GM19438 (cell line): ENCODE data around the gene SNAPC4.

ENCODE experiments used
- ATAC-seq: cut with Tn5 transposase; IDR thresholded peaks from one replicate; pipeline ENCODE4 v1.9.1; 2021; ENCODE audit warnings: low read depth; ENCODE audit not compliant: unreplicated experiment

The SNAPC4 gene

DNA sequence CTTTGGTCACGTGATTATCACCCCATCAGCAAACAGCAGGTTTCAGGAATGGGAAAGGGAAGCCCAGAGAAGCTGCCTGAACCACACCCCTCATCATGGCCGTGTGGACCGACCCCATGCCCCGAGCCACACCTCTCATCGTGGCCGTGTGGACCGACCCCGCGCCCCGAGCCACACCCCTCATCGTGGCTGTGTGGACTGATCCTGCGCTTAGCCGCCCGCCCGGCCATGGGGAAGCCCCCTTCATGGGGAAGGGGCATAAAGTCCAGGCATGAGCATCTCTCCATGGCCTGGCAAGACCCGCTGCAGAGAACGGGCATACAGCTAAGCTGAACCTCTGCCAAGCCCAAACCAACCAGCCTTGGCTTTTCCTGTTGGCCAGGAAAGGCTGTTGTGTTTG, 6.4 kb downstream of the SNAPC4 start:
- no peak for ATAC-seq

DNA sequence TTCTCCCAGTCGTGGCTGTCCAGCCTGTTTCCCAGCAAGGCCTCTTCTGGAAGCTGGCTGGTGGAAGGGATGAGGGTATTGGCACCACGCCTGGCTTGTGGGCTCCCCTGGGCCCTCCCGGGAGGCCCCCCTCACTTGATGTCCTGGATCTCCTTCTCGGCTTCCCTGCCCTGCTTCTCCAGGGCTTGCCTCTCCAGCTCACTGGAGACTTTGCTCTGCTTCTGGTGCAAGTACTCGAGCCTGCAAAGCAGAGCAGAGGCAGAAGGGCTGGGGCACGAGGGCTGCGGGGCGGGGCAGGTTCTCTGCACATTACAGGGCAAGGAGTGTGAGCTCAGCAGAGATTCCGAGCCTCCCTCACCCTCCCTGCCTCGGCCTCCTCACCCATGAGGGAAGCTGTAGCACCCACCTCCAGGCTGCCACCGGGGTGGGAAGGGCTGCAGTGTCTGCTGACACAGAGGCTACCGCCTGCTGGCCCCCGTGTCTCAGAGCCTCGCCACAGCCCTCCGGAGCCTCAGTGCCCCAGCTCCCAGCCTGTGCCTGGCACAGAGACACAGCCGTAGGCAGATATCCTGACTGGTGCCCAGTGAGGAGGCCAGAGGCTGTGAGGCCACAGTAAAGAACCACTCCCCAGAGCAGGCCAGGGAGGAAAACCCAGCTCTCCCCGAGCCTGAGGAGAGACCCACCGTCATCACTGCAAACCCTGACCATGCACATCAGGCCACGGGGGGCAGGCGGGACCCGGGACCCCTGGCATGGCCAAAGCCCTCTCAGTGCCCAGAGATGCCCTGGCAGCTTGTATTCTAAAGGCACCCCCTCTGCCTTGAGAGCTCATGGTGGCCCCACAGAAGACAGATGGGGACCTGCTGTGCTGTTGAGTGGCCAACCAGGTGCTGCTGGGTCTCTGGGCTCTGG, 7.2 kb downstream of the SNAPC4 start:
- ATAC-seq: no peak

DNA sequence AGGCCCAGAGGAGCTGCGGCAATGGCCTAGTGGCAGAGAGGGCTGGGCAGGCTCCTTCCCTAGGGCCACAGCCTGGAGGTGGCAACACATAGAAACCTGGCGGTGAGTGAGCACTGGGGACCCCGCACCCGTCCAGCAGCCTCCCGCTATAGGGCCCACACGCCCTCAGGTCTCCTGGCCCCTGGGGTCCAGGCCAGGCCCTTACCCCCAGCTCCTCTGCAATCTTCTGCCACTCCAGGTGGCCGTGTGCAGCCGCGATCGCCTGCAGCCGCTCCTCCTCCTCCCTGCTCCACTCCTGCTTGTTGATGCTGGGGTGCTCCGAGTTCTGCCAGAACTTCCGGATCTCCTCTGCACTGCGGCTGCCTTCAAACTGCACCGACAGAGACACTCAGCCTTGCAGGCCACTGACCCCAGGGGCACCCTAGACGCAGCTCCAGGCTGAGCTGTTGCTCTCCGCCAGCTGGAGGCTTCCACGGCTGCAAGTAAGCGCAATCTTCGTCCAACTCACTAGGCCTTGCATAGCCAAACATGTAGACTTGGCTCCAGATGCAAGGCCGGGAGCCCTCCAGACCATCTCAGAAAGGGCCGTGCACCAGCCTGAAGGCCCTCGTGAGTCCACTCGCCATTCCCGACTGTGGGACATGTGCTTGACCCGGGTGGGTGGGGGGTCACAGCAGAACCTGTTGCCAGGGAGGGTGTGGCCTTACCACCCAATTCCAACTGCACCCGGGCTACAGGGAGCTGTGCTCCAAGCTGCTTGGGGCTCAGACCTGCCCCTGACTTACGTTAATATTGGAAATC, 8.0 kb downstream of the SNAPC4 start:
- no peak for ATAC-seq

DNA sequence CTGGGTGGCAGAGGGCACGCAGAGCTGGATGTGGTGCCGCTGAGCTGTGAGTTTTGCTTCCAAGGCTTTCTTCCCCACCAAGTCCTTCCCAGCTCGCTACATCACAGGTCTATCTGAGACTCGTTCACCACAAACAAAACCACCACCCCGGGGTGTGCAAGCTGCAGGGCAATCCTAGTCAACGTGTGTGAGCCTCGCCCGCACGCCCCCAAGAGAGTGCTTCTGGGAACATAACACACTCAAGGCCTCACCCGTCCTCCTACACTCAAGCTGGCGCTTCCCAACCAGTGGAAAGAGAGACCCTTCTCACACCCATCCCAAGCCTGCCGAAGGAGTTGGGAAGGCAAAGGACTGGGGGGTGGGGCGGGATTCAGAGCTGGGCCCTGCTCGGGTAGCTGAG, 10.6 kb downstream of the SNAPC4 start:
- no peak for ATAC-seq

DNA sequence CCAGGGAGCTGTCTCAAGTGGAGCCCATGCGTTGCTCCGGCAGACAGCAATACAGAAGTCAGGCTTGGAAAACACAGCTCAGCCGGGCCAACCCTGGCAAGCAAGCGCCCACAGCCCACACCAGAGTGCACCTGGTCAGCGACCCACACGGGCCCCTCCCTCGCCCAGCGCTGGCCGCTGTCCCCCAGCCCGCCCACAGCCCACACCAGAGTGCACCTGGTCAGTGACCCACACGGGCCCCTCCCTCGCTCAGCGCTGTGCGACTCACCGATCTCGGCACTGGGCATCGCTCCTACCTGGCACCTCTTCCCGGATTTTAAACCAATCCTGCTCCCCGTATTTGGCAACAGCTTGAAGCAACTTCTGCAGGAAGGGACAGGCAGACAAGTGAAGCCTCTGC, 12.8 kb downstream of the SNAPC4 start:
- no peak for ATAC-seq

DNA sequence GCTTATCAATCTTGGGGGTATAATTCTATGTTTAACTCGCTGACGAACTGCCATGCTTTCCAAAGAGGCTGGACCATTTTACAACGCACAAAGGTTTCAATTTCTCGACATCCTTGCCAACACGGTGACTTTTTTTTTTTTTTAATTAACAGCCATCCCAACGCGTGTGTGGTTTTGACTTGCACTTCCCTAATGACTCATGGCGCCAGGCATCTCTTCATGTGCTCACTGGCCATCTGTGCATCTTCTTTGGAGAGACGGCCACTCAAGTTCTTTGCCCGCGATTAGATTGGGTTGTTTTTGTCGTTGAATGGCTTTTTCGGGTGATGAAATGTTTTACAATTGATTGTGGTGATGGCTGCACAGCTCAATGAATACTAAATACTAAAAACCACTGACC, 14.0 kb downstream of the SNAPC4 start:
- no peak for ATAC-seq

DNA sequence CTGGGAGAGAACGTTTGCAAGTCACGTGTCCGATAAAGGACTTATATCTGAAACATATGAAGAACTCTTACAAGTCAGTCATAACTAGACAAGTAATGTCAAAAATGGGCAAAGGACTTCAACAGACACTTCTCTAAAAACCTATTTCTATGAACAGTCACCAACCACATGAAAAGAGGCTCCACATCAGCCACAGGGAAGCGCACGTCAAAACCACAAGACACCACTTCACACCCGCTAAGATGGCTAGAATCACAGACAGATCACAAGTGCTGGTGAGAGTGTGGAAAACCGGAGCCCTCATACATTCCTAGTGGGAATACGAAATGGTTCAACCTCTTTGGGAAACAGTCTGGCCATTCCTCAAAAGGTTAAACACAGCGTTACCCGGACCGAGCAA, 15.0 kb downstream of the SNAPC4 start:
- no peak for ATAC-seq

DNA sequence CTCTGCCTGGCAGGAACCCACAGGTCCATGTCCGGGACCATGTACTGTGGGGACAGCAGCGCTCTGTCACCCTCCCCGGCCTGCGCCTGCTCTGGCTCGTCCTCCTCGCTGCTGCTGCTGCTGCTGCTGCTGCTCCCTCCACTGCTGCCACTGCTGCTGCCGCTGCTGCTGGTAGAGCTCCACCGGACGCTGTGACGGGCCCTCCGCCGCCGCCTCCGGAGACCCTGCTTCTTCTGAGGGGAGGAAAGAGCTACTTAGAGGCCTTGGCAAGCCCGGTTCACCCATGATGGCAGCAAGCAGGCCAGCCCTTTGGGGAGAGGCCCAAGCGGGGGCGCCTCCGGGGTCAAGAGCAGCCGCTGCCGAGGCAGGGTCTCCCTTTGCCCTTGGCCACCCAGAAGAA, 16.5 kb downstream of the SNAPC4 start:
- ATAC-seq: no peak

DNA sequence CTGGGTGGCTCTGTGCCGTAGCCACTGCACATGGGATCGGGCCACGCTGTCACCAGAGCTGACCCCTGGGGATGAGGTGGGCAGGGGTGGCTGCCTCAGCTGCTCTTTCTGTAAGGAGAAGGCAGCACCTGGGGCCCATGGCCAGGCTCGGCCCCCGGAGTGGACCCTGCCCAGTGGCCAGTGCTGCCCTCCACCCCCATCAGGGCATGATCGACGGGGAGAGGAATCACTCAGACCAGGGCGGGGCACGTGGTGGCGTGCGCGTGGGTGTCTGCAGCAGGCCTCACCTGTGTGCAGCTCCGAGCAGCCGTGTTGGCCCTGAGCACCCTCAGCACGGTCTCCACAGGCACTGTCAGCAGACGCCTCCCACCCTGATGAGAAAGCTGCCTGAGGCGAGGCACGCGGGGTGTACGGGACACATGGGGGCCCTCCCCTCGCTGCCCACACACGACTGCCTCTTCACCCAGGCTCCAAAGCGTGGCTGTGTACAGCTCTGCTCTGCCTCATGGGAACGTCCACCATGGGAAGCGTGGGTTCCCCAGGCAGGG, 17.9 kb downstream of the SNAPC4 start:
- no peak for ATAC-seq

DNA sequence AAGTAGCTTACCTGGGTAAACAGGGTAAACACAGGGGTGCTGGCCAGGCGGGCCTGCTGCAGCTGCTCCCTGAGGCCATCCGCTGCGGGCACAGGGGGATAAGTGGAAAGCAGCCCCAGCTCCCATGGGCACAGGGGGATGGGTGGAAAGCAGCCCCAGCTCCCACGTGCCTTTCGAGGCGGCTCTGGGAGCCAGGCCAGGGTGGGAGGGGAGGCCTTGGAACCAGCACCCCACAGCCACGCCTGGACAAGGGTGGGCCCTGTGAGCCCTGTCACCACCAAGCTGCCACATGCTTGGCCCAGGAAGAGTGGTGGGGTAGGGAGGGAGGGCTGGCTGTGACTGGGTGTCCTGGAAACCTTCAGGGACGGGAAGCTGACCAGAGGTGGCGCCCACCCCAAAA, 18.7 kb downstream of the SNAPC4 start:
- ATAC-seq: no peak

DNA sequence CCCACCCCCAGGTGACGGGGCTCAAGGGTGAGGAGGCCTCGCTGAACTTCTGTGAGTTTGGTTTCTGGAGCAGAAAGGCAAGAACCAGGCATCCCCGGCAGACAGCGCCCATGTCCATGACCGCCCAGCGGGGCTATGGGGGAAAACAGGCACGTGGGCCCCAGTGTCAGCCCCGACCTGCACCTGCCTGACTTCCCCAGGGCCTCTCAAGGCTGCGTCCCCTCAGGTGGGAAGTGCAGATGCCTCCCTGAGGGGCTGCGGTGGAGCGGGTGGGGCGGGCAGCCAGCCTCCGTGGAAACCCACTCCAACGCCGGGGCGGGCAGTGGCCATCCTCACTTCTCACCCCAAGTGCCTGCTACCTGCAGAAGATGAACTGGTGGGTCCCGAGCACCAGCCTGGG, 19.6 kb downstream of the SNAPC4 start:
- ATAC-seq: no peak

DNA sequence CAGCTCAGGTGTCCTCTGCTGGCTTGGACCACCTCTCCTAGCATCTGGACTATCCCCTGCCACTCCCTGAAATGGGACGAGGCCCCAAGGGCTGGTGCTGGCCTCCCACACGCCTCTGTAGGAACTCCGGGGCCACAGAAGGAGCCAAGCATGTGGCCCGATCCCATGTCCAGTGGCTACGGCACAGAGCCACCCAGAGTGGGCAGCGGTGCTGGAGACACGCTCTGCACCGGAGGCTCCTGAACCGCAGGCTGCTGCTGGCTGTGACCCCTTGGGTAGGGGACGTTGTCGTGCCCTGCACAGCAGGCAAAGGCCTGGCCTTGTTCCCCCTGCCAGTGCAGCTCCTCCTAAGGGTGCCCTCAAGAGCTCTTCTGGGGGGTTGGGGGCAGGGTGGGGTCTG, 20.1 kb downstream of the SNAPC4 start:
- no peak for ATAC-seq

DNA sequence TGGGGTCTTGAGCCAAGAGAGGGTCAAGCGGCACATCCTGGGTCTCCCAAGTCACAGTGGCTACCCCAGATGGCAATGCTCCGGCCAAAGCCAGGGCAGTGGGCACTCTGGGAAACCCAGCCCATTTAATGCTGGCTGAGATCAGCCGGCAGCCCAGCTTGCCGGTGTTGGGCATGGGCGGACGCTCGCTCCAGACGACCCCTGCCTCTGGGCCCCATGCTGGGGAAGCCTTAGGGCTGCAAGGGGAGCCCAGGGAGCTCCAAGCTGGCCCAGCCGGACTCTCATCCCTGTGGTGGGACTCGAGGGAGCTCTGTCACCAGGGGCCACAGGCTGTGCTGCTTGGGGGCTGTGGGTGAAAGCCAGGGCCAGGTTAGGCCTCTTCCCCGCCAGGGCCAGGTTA, 20.6 kb downstream of the SNAPC4 start:
- ATAC-seq: no peak

DNA sequence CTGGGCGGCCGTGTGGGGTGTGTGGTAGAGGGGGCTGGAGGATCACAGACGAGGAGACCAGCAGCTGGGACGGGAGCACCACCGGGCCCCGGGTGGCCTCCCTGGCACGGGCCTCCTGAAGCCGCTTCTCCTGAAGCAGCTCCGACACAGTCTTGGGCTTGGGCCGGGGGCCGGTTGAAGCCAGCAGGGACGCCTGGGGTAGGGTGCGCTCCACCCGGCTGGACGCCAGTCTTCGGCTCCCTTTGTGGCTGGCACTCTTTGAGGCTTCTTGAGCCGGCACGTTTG, 21.0 kb downstream of the SNAPC4 start:
- no peak for ATAC-seq

DNA sequence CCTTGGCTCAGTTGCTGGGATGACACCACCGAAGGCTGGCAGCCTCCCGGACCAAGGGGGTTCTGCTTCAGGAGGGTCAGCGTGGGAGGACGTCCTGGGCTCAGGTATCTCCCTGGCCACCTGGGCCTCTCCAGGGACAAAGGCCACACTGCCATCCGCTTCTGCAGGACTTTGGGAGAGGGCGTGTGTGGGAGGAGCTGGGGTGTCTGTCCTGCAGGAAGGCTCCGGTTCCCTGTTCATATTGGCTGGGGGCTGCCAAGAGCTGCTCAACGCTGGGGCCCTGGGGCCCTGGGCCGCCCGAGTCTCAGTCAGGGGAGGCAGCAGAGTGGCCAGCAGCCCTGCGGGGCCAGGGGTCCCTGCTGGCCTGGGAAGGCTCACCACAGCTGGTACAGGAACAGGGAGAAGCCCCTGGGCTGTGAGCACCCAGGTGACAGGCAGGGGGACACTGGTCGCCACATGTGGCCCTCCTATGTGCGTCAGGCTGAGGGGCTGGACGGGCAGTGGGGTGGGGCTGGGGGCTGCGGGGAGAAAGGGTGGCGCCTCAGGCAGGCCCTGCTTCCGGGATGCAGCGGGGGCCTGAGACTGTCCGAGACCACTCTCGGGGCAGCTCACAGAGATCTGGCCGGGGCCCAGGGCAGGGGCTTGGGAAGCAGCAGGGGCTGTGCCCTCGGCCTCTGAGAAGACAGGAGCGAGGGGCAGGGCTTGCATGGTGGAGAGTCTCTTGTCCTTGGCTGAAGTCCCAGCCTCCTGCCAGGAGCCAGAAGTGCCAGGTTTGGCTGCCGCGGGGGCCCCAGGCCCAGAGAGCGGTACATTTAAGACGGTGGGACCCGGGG, 21.6 kb downstream of the SNAPC4 start:
- ATAC-seq: no peak

DNA sequence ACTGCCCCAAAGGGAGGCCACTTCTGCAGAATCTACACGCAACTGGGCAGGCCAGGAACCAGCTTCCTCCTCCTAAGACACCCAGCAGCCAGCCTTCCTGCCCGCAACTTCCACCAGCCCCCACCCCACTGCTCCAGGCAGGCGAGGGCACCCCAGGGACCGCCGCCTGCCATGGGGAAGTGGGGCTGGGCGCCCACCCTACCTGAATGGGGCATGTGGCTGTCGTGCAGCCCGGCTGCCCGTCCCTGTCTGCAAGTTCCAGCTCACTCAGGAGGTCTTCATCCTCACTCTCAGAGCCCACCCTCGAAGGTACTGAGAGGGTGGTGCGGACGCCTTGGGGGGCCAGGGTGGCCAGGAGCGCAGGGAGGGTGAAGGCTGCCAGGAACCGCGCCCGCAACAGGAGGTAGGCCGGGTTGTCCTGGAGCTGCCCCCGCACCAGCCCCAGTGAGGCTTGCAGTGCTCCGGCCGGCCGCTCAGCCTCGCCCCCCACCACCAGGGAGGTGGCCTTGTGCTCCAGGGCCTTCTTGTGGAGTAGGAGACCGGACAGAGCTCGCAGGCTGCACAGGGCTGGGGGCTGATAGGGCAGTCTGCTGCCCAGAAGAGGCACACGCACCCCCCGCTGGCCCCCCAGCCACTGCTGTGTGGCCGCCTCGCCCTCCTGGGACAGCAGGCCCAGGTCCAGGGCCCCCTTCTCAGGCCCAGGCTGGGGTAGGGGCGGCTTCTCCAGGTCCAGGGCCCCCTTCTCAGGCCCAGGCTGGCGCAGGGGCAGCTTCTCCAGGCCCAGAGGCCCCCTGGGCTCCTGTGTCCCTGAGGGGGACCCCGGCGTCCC, 22.4 kb downstream of the SNAPC4 start:
- ATAC-seq: no peak

DNA sequence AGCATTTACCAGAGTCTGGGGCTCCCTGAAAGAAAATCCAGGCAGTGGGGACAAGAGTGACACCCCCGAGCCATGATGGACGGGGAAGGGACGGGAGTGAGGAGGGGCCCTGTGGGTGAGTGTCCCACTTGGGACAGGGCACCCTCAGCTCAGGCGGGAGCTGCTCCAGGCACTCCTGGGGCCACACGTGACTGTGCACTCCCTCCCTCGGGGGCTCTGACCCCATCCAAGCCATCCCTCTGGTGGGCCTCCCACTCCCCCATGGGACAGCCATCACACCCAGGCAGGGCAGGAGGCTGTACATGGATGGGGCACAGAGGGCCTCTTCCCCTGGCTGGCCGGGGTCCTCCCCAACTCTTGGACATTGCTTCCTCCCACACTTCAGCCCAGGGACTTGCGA, 23.5 kb downstream of the SNAPC4 start:
- ATAC-seq: no peak

DNA sequence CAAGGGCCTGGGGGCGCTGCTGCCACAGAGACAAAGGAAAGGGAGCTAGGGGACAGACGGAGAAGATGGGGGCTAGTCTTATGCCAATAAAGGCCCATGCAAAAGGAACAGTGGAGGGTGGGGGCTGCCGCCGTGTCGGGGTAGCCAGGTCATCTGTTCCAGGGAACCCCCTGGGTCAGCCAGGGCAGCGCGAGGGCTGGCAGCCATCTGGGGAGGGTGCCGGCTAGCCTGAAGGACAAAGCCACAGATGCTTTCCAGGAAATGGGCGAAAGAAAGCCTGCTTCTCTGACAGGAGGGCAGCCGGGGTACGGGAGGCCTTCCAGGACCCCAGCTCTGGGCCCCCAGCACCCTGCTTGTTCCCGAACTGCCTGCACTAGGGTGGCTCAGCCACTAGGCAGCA, 24.9 kb downstream of the SNAPC4 start:
- no peak for ATAC-seq

DNA sequence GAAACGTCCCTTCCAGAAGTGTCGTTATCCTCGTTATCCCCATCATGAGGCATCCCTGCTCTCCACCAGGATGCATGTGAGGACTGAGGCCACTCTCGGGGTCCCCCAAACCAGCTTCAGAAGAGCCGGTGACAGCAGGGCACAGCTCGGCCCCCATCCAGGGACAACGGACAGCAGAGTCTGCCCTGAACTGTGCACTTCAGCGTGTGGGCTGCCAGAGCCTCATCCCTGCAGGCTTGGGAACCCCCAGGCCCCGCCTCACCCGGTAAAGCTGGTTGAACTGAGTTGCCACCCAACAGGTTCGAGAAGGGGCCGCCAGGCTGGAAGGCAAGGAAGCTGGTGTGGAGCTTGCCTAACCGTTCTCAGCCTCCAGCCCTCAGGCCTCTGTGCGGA, 25.8 kb downstream of the SNAPC4 start:
- no peak for ATAC-seq
